Kasumi-1 (cell line): ENCODE results near the gene IL19.
"Not testable (repeated sequence)": the region's sequence is repeated elsewhere in the genome, so short reads cannot be mapped to it uniquely, and the experiment has no call there.

Experiments
- DNase-seq, 2 experiments: peaks; one replicate each; lab custom pipeline; 2025; lab: John Stamatoyannopoulos, UW

IL19 gene

GRCh38 chr1:206741142-206741701 lies 29.4 kb upstream of the IL19 start:
- DNase-seq, result no peak

GRCh38 chr1:206742719-206743383 lies 27.7 kb upstream of the IL19 start:
- DNase-seq, result no peak

- no peak for DNase-seq
These were observed 25.9 kb upstream of the IL19 start for GRCh38 chr1:206744683-206745082.

GRCh38 chr1:206745301-206745700 lies 25.3 kb upstream of the IL19 start:
- DNase-seq, result no peak

GRCh38 chr1:206748348-206749030 lies 22.1 kb upstream of the IL19 start:
- DNase-seq, result no peak

GRCh38 chr1:206751891-206752290 lies 18.7 kb upstream of the IL19 start:
- DNase-seq, result no peak

- no peak for DNase-seq
These were observed 18.1 kb upstream of the IL19 start for GRCh38 chr1:206752481-206752880.

- DNase-seq, result no peak
These were observed 17.4 kb upstream of the IL19 start for GRCh38 chr1:206753141-206753540.

GRCh38 chr1:206754011-206754410 lies 16.6 kb upstream of the IL19 start:
- no peak for DNase-seq

GRCh38 chr1:206757524-206758266 lies 12.9 kb upstream of the IL19 start:
- peak in 1 of 2 experiments; percentile 13 for DNase-seq

GRCh38 chr1:206760590-206760989 lies 10.0 kb upstream of the IL19 start:
- no peak for DNase-seq

GRCh38 chr1:206761159-206761768 lies 9.3 kb upstream of the IL19 start:
- no peak for DNase-seq

- DNase-seq, result not testable (repeated sequence)
These were observed 7.7 kb upstream of the IL19 start for GRCh38 chr1:206762741-206763364.

- not testable (repeated sequence) for DNase-seq
These were observed 4.8 kb upstream of the IL19 start for GRCh38 chr1:206765771-206766170.

- DNase-seq, result peak in 1 of 2 experiments; percentile 26
These were observed 4.2 kb upstream of the IL19 start for GRCh38 chr1:206766251-206766856.

GRCh38 chr1:206768472-206769303 lies 1.9 kb upstream of the IL19 start:
- no peak for DNase-seq

- no peak for DNase-seq
These were observed 1.3 kb upstream of the IL19 start for GRCh38 chr1:206769304-206769731.

GRCh38 chr1:206771338-206771692 lies 742 bp downstream of the IL19 start:
- peak in 1 of 2 experiments; percentile 48 for DNase-seq

GRCh38 chr1:206772243-206772937 lies 1.8 kb downstream of the IL19 start, which contains the start of gene IL10:
Gene IL10 (minus strand): TSS chr1:206772494. CDS start chr1:206772435, 59 bp downstream.
- peak; percentile 10 to 30 for DNase-seq

GRCh38 chr1:206774093-206774492 lies 3.5 kb downstream of the IL19 start:
- DNase-seq, result no peak
